HFFc6 (cell line): Measurements from ENCODE around the gene C6orf132. TPM values are rescaled to one million over a fixed set of nuclear protein-coding genes. Genes with fewer than 3 reads are reported as not detected.

ENCODE experiments used
- DNase-seq: peaks from one replicate; pipeline ENCODE4 v3.0.0-alpha.2; 2018
- H3K27ac Mint-ChIP-seq: 2 replicates; pipeline ENCODE4 v1.8.0; 2020; ENCODE audit warnings: mild to moderate bottlenecking, mixed read lengths
- H3K27me3 Mint-ChIP-seq: 2 replicates; pipeline ENCODE4 v1.8.0; 2021; ENCODE audit warnings: mild to moderate bottlenecking, moderate library complexity, mixed read lengths; ENCODE audit not compliant: insufficient read depth
- H3K36me3 Mint-ChIP-seq: 2 replicates; pipeline ENCODE4 v1.8.0; 2021; ENCODE audit warnings: low read depth, mixed read lengths
- H3K4me1 Mint-ChIP-seq: 2 replicates; pipeline ENCODE4 v1.8.0; 2020; ENCODE audit warnings: low read depth, mixed read lengths
- H3K4me3 Mint-ChIP-seq: 2 replicates; pipeline ENCODE4 v1.8.0; 2020; ENCODE audit warnings: mild to moderate bottlenecking, moderate library complexity, mixed read lengths
- H3K9me3 Mint-ChIP-seq: 2 replicates; pipeline ENCODE4 v1.8.0; 2020; ENCODE audit warnings: mild to moderate bottlenecking, mixed read lengths
- CTCF ChIP-seq: fragments of 200-600 bp; sonication (generic); IDR thresholded peaks from 2 replicates; pipeline ENCODE4 v1.5.0; 2021; ENCODE audit warnings: antibody characterized with exemption, mild to moderate bottlenecking
- total RNA-seq, 6 experiments: library from RNA; stranded (reverse); fragmentation: NEBNext Ultra II Directional; extraction: Animal tissue kit (Norgen Biotek cat#: 25700); gene quantifications; 2 replicates in 1 of 6; 3 replicates in 5 of 6; pipeline ENCODE4 v1.2.3, GENCODE V29; 2021

Gene C6orf132
- total RNA-seq, 6 experiments from 2014 or later: 4.7 to 6.6 (median 5.1) TPM

DNA sequence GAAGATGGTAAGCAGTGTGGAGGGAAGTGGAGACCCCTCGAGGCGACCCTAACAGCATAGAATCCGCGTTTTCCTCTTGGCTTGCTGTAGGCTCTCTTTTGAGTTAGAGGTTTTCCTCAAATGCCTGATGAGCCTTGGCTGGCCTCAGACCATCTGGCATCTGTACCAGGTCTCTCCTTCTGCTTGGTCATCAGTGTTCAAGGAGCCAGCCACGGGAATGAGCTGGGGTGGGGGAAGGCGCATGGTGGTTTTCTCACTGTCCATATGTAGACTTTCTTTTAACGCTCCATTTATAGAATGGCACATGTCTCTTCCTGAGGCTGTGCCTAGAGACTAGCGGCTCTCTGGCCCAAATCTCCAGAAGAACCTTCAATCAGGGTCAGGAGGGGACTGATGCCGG lies 22.6 kb upstream of the C6orf132 start:
- no peaks in the 10 kb centered on the region for H3K36me3 Mint-ChIP-seq
- peaks cover 9% of the 10 kb centered on the region; the same call in 1 of the 2 replicates for H3K4me1 Mint-ChIP-seq
- H3K27me3 Mint-ChIP-seq: peaks cover 8% of the 10 kb centered on the region
- DNase-seq: no peak
- H3K4me3 Mint-ChIP-seq: no peak overlapping the region
- no peak overlapping the region for H3K27ac Mint-ChIP-seq
- no peak for TF ChIP-seq CTCF
- no peaks in the 10 kb centered on the region for H3K9me3 Mint-ChIP-seq

- Mint-ChIP-seq H3K4me1 (peaks cover 9% of the 10 kb centered on the region; the same call in 1 of the 2 replicates), H3K4me3 (no peak overlapping the region), H3K27me3 (peaks cover 13% of the 10 kb centered on the region), H3K27ac (no peak overlapping the region), H3K9me3 (no peaks in the 10 kb centered on the region), H3K36me3 (no peaks in the 10 kb centered on the region)
- DNase-seq: no peak
- no peak for TF ChIP-seq CTCF
Observed at GRCh38 chr6:42163981-42164380, 21.6 kb upstream of the C6orf132 start.

- no peaks in the 10 kb centered on the region for H3K36me3 Mint-ChIP-seq
- H3K4me1 Mint-ChIP-seq: peaks cover 16% of the 10 kb centered on the region
- no peak overlapping the region for H3K27ac Mint-ChIP-seq
- no peak for DNase-seq
- TF ChIP-seq CTCF: no peak
- H3K9me3 Mint-ChIP-seq: no peaks in the 10 kb centered on the region
- peaks cover 13% of the 10 kb centered on the region for H3K27me3 Mint-ChIP-seq
- no peak overlapping the region for H3K4me3 Mint-ChIP-seq
Observed at GRCh38 chr6:42162812-42163211, 20.4 kb upstream of the C6orf132 start.

DNA sequence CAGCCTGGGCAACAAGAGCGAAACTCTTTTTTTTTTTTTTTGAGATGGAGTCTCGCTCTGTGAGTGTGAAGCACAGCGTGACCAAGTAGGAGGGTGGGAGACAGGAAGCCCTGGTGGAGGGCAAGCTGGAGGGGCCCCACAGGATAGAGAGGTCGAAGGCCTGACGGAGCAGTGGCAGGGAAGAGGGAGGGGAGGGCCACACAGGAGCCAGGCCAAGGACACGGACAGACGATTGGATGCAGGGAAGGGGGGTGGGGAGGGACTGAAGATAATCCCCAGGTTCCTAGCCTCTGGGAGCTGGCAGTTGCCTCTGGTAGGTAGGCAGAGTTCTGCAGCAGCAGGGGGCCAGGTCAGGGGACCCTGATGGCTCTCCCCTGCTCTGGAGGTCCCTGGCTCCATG lies 20.0 kb upstream of the C6orf132 start:
- no peaks in the 10 kb centered on the region for H3K9me3 Mint-ChIP-seq
- H3K27me3 Mint-ChIP-seq: peaks cover 13% of the 10 kb centered on the region
- no peak for DNase-seq
- no peak for TF ChIP-seq CTCF
- no peaks in the 10 kb centered on the region for H3K36me3 Mint-ChIP-seq
- no peak overlapping the region for H3K4me3 Mint-ChIP-seq
- peaks cover 20% of the 10 kb centered on the region for H3K4me1 Mint-ChIP-seq
- no peak overlapping the region for H3K27ac Mint-ChIP-seq

GRCh38 chr6:42159431-42160024 lies 17.1 kb upstream of the C6orf132 start:
- peaks cover 13% of the 10 kb centered on the region for H3K27me3 Mint-ChIP-seq
- no peaks in the 10 kb centered on the region for H3K9me3 Mint-ChIP-seq

More at GRCh38 chr6:42159431-42160024, 17.1 kb upstream of the C6orf132 start:
- H3K4me3 Mint-ChIP-seq: no peak overlapping the region
- H3K36me3 Mint-ChIP-seq: no peaks in the 10 kb centered on the region
- DNase-seq: no peak
- no peak overlapping the region for H3K27ac Mint-ChIP-seq
- peaks cover 11% of the 10 kb centered on the region for H3K4me1 Mint-ChIP-seq
- no peak for TF ChIP-seq CTCF
